ENCODE results near the gene PHC1. TPM values are rescaled to one million over a fixed set of nuclear protein-coding genes. Genes with fewer than 3 reads are reported as not detected.
"Not testable (repeated sequence)": the region's sequence is repeated elsewhere in the genome, so short reads cannot be mapped to it uniquely, and the experiment has no call there.

The PHC1 gene
- total RNA-seq, 1 donor from 2014 or later: 14.5 TPM

GRCh38 chr12:8911606-8912268 lies 2.6 kb upstream of the PHC1 start:
- no peak for ATAC-seq

- peak; percentile 91 for ATAC-seq
Measured at GRCh38 chr12:8912914-8913313, 1.4 kb upstream of the PHC1 start.

GRCh38 chr12:8913702-8914032 lies 642 bp upstream of the PHC1 start:
- no peak for ATAC-seq

GRCh38 chr12:8914716-8915526 lies 612 bp downstream of the PHC1 start:
- peak; percentile 68 for ATAC-seq

- no peak for ATAC-seq
Measured at GRCh38 chr12:8916154-8916553, 1.8 kb downstream of the PHC1 start.

GRCh38 chr12:8917031-8917430 lies 2.7 kb downstream of the PHC1 start:
- no peak for ATAC-seq

- ATAC-seq: no peak
Measured at GRCh38 chr12:8917751-8918150, 3.4 kb downstream of the PHC1 start.

- not testable (repeated sequence) for ATAC-seq
Measured at GRCh38 chr12:8919643-8920042, 5.3 kb downstream of the PHC1 start.

GRCh38 chr12:8922544-8922943 lies 8.2 kb downstream of the PHC1 start:
- ATAC-seq: no peak

- peak; percentile 60 for ATAC-seq
Measured at GRCh38 chr12:8930655-8931323, 16.5 kb downstream of the PHC1 start.

- ATAC-seq: not testable (repeated sequence)
Measured at GRCh38 chr12:8932464-8932863, 18.2 kb downstream of the PHC1 start.

GRCh38 chr12:8934080-8934479 lies 19.8 kb downstream of the PHC1 start:
- ATAC-seq: not testable (repeated sequence)

GRCh38 chr12:8936735-8937134 lies 22.4 kb downstream of the PHC1 start:
- ATAC-seq: no peak

GRCh38 chr12:8937842-8938442 lies 23.6 kb downstream of the PHC1 start:
- ATAC-seq: not testable (repeated sequence)

GRCh38 chr12:8941691-8942478 lies 27.6 kb downstream of the PHC1 start:
- no peak for ATAC-seq

GRCh38 chr12:8943565-8944186 lies 29.4 kb downstream of the PHC1 start:
- ATAC-seq: no peak

GRCh38 chr12:8946733-8947132 lies 32.4 kb downstream of the PHC1 start:
- no peak for ATAC-seq

GRCh38 chr12:8947737-8948136 lies 33.4 kb downstream of the PHC1 start:
- ATAC-seq: no peak

GRCh38 chr12:8948701-8949341 lies 34.5 kb downstream of the PHC1 start:
- no peak for ATAC-seq

GRCh38 chr12:8949342-8950220 lies 35.3 kb downstream of the PHC1 start, which contains the start of gene M6PR:
Gene M6PR, minus strand, starts transcription at chr12:8949645. Its CDS starts 3,241 bp downstream, at chr12:8946404.
- ATAC-seq: peak; percentile 95
